Measurements from ENCODE around the gene FZD10. TPM values are rescaled to one million over a fixed set of nuclear protein-coding genes. Genes with fewer than 3 reads are reported as not detected.
A peak's percentile ranks its signal among the peaks of the same experiment; 100 is the strongest.

FZD10 gene
- total and polyA plus RNA-seq, 2 of the 8 experiments (the other 6 are each of a cell fraction or from before 2014, with no cell fraction given), result 0.11 to 0.60 TPM

DNA sequence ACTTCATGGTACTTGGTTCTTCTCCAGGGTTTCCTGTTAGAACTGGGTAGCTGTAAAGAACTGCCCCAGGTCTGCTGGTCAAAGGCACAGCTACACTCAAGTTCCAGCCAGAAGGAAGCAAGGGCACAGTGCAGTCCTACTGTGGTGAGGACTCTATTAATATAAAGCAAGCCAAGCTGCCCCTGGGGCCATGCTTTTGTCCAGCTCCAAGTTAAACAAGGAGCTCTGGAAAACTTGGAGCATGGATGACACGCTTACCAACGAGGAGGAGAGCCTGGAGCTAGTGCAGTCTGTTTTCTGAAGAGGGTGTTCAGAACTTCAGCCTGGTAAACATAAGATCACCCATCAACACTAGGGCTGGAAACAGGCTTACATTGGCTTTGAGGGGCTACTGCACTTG is 4.0 kb downstream of the FZD10 start:
- no peaks in the 10 kb centered on the region; a peak in 1 of 4 replicates for H3K9me3 ChIP-seq (ENCODE audit: insufficient read depth in 2 of 2, low read depth in 1 of 2, low read length in 1 of 2)
- no peak overlapping the region for H4K8ac ChIP-seq (ENCODE audit: extremely low read depth, insufficient read depth, low read length)
- FAIRE-seq (no peak), DNase-seq (ENCODE audit: low read depth in 1 of 2, low spot score in 2 of 2) (no peak)
- H3K4me3 ChIP-seq (ENCODE audit: extremely low read depth in 1 of 4, insufficient read depth in 2 of 4, low read depth in 3 of 4, low read length in 4 of 4), result no peak overlapping the region
- no peak overlapping the region for H2AK5ac ChIP-seq (ENCODE audit: low read depth, low read length)
- H3K23me2 ChIP-seq (ENCODE audit: low read depth, low read length), result peaks cover 9% of the 10 kb centered on the region; the same call in 1 of the 2 replicates
- H3K4ac ChIP-seq (replicated peaks; ENCODE audit: insufficient read length, low read depth, low read length), result no peak overlapping the region
- H3K9ac ChIP-seq (replicated peaks in 1 of 4; ENCODE audit: extremely low read depth in 1 of 4, low read depth in 3 of 4, low read length in 3 of 4), result no peak overlapping the region
- peaks cover 64 to 89% (median 83%) of the 10 kb centered on the region in 4 experiments for H3K27me3 ChIP-seq (replicated peaks in 1 of 4; ENCODE audit: control insufficient read depth in 3 of 4, extremely low read depth in 1 of 4, insufficient read depth in 3 of 4, low read length in 3 of 4)
- H4K91ac ChIP-seq (replicated peaks; ENCODE audit: insufficient read length, low read length), result no peak overlapping the region
- no peak overlapping the region for H3K56ac ChIP-seq (replicated peaks; ENCODE audit: insufficient read length, low read depth, low read length)
- H2BK120ac ChIP-seq (replicated peaks; ENCODE audit: low read depth, low read length), result no peak overlapping the region
- H2BK20ac ChIP-seq (ENCODE audit: low read length), result no peak overlapping the region
- 83% methylated on average over 2 of the region's 2 CpGs; no CpG with 5 or more reads in 1 of the 2 experiments for WGBS, 2 experiments (ENCODE audit: extremely low coverage in 1 of 2, insufficient coverage in 1 of 2, insufficient read length in 1 of 2, insufficient replicate concordance in 2 of 2, low coverage in 1 of 2, low lambda C conversion rate in 2 of 2, missing lambda C conversion rate in 1 of 2)
- peaks cover 0 to 8% (median 0%) of the 10 kb centered on the region in 4 experiments; a peak in 1 of 8 replicates for H3K36me3 ChIP-seq (ENCODE audit: control insufficient read depth in 2 of 4, insufficient read depth in 4 of 4, low read length in 3 of 4)
- ChIA-PET CTCF (ENCODE audit: partially characterized antibody) (interaction anchor here (0.6 to 2.0 kb wide), 4 partner anchors 10 to 80 kb away, joined by 3 to 8 read pairs (median 3); no protein-coding TSS in a partner anchor), POLR2A (ENCODE audit: partially characterized antibody) (no interaction called here)
- no peak overlapping the region for H2BK5ac ChIP-seq (ENCODE audit: low read depth, low read length)
- H2AFZ ChIP-seq (ENCODE audit: low read length), result no peak overlapping the region
- H3K14ac ChIP-seq (ENCODE audit: insufficient read length), result no peak overlapping the region
- no peak overlapping the region for H3K18ac ChIP-seq (ENCODE audit: extremely low read depth, low read length)
- no peak overlapping the region for H4K5ac ChIP-seq (ENCODE audit: insufficient read length, low read depth, low read length)
- peaks cover 0 to 22% (median 20%) of the 10 kb centered on the region in 4 experiments; a peak in 6 of 7 replicates for H3K4me1 ChIP-seq (replicated peaks in 1 of 4; ENCODE audit: control insufficient read depth in 3 of 4, insufficient read depth in 4 of 4, low read length in 3 of 4)
- H4K20me1 ChIP-seq (replicated peaks in 1 of 2; ENCODE audit: control insufficient read depth in 1 of 2, insufficient read depth in 2 of 2, low read length in 2 of 2), result peaks cover 22 to 25% of the 10 kb centered on the region in 2 experiments
- H3K4me2 ChIP-seq (ENCODE audit: insufficient read depth in 1 of 2, low read depth in 2 of 2, low read length in 2 of 2), result no peak overlapping the region
- H3K79me1 ChIP-seq (ENCODE audit: low read depth, low read length), result no peaks in the 10 kb centered on the region; the same call in 1 of the 2 replicates
- peak; percentile 47 for TF ChIP-seq RNF2 (IDR thresholded peaks at IDR 0.05; ENCODE audit: borderline replicate concordance, low read depth, low read length, missing control alignments, poor library complexity, severe bottlenecking)
- TF ChIP-seq SUZ12 (IDR thresholded peaks at IDR 0.05; ENCODE audit: low read length), result peak; percentile 56
- no peak for TF ChIP-seq SP1 (IDR thresholded peaks at IDR 0.05; ENCODE audit: low read depth, low read length)
- no peak overlapping the region for H2BK12ac ChIP-seq (ENCODE audit: low read depth, low read length)
- H3K23ac ChIP-seq (ENCODE audit: insufficient read length), result no peak overlapping the region
- H2BK15ac ChIP-seq (ENCODE audit: low read length), result no peak overlapping the region
- no peaks in the 10 kb centered on the region for H3K79me2 ChIP-seq (ENCODE audit: control insufficient read depth in 1 of 2, insufficient read depth in 2 of 2, low read length in 2 of 2)
- H3K27ac ChIP-seq (ENCODE audit: low read depth, low read length), result no peak overlapping the region
